Tibial nerve (tissue), 4 donors: Measurements from ENCODE around the gene CDH4.

Source experiments
- CTCF ChIP-seq, 5 experiments: fragments of 200-600 bp in 3 of 5; fragments of 450-650 bp in 2 of 5; sonication (generic) in 3 of 5; IDR thresholded peaks; one replicate each; pipeline ENCODE4 v1.5.1; 2016 to 2019; ENCODE audit warnings: antibody characterized with exemption in 5 of 5, mild to moderate bottlenecking in 3 of 5, moderate library complexity in 2 of 5
- EP300 ChIP-seq, 2 donors: sonication (generic); formaldehyde crosslinking; IDR thresholded peaks; one replicate each; pipeline ENCODE4 v1.6.1; 2017; ENCODE audit warnings: antibody characterized with exemption in 2 of 2, mild to moderate bottlenecking in 1 of 2

- TF ChIP-seq CTCF (IDR thresholded peaks at IDR 0.05) (no peak), EP300 (IDR thresholded peaks at IDR 0.05) (no peak)
Measured at GRCh38 chr20:61369731-61370520, 117.9 kb downstream of the CDH4 start.
